NT2/D1 (cell line): Measurements from ENCODE around the gene IDH3A.

Experiments used
- SUZ12 ChIP-seq: IDR thresholded peaks from 2 replicates; pipeline ENCODE4 v1.6.1; 2011; ENCODE audit not compliant: insufficient read length, insufficient read depth; ENCODE audit errors: extremely low read depth
- YY1 ChIP-seq: IDR thresholded peaks from 2 replicates; pipeline ENCODE4 v1.6.1; 2011; ENCODE audit not compliant: insufficient read length, insufficient read depth
- ZNF274 ChIP-seq: IDR thresholded peaks from 2 replicates; pipeline ENCODE4 v1.6.1; 2011; ENCODE audit warnings: mild to moderate bottlenecking, low read depth, low read length

- TF ChIP-seq SUZ12 (no peak), ZNF274 (no peak), YY1 (no peak)
Observed at GRCh38 chr15:78155355-78155939, 6.3 kb downstream of the IDH3A start.
